Measurements from ENCODE around the gene FNTB. TPM values are rescaled to one million over a fixed set of nuclear protein-coding genes. Genes with fewer than 3 reads are reported as not detected.

The FNTB gene
- polyA plus RNA-seq, 1 donor from 2014 or later, result 6.7 TPM

DNA sequence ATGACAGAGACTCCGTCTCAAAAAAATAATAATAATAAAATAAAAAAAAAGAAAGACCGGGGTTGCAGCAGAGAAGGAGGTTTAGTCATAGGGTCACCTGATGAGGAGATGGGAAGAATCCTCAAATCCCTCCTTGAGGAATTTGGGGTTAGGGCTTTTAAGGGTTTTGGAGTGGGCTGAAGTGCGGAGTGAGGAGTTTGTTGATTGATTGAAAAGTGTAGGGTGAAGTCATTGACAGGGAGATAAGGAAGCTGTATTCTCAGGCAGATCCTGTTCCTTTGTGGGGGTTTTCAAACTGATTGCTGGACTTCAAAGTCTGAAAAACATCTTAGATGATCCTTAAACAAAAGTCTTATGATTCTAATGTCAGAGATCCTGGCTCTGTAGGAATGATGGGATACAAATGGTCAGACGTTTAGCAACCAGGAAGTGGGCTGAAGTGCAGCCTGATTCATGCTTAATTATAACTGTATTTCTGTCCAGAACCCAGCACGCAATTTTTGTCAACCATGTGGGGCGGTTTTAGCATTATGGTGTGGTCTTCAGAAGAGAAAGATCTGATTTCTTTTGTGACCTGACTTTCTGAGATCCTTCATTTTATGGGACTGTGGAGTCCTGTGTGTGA, 16.0 kb downstream of the FNTB start (continued):
- TF ChIP-seq POLR2AphosphoS5 (IDR thresholded peaks at IDR 0.05) (no peak), EZH2 (IDR thresholded peaks at IDR 0.05; ENCODE audit: borderline replicate concordance, insufficient read depth, low read length, poor library complexity, severe bottlenecking) (no peak), EP300 (conservative IDR thresholded peaks at IDR 0.05; ENCODE audit: poor library complexity, severe bottlenecking) (no peak)

DNA sequence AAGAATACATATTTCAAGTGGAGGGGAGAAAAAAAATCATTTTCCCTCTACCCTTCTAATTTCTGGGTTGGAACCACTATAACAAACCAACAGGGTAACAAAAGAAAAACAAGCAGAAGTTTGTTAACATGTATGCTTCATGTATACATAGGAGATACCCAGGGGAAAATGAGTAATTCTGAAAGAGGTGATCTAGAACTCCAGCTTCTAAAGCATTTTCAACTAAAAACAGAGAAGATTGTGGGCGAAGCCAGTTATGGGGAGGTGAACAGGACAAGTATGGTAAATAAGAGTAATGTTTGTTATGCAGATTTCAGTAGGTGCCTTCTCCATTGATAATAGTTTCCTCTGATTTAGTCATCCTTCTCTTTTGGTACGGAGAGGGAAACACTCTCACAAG, 16.7 kb downstream of the FNTB start:
- H3K4me2 ChIP-seq (ENCODE audit: low read length), result no peak overlapping the region
- H2AFZ ChIP-seq (ENCODE audit: low read depth, low read length), result no peak overlapping the region
- no peaks in the 10 kb centered on the region for H3K36me3 ChIP-seq (ENCODE audit: insufficient read depth, low read length)
- H3K4me3 ChIP-seq (ENCODE audit: low read length), result no peak overlapping the region
- H3K27me3 ChIP-seq (ENCODE audit: insufficient read depth, low read depth, low read length), result no peaks in the 10 kb centered on the region
- H3K9ac ChIP-seq (ENCODE audit: low read length), result no peak overlapping the region
- no peaks in the 10 kb centered on the region for H3F3A ChIP-seq (ENCODE audit: insufficient read depth, low read length, poor library complexity, severe bottlenecking)
- no peaks in the 10 kb centered on the region for H4K20me1 ChIP-seq (ENCODE audit: insufficient read depth)
- no peak for TF ChIP-seq EP300 (conservative IDR thresholded peaks at IDR 0.05; ENCODE audit: poor library complexity, severe bottlenecking)
- TF ChIP-seq, protein P1, sequence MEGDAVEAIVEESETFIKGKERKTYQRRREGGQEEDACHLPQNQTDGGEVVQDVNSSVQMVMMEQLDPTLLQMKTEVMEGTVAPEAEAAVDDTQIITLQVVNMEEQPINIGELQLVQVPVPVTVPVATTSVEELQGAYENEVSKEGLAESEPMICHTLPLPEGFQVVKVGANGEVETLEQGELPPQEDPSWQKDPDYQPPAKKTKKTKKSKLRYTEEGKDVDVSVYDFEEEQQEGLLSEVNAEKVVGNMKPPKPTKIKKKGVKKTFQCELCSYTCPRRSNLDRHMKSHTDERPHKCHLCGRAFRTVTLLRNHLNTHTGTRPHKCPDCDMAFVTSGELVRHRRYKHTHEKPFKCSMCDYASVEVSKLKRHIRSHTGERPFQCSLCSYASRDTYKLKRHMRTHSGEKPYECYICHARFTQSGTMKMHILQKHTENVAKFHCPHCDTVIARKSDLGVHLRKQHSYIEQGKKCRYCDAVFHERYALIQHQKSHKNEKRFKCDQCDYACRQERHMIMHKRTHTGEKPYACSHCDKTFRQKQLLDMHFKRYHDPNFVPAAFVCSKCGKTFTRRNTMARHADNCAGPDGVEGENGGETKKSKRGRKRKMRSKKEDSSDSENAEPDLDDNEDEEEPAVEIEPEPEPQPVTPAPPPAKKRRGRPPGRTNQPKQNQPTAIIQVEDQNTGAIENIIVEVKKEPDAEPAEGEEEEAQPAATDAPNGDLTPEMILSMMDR (IDR thresholded peaks at IDR 0.05; ENCODE audit: poor library complexity, severe bottlenecking), result no peak
- no peak for TF ChIP-seq MXI1 (conservative IDR thresholded peaks at IDR 0.05; ENCODE audit: poor library complexity, severe bottlenecking)
- TF ChIP-seq, protein P2, sequence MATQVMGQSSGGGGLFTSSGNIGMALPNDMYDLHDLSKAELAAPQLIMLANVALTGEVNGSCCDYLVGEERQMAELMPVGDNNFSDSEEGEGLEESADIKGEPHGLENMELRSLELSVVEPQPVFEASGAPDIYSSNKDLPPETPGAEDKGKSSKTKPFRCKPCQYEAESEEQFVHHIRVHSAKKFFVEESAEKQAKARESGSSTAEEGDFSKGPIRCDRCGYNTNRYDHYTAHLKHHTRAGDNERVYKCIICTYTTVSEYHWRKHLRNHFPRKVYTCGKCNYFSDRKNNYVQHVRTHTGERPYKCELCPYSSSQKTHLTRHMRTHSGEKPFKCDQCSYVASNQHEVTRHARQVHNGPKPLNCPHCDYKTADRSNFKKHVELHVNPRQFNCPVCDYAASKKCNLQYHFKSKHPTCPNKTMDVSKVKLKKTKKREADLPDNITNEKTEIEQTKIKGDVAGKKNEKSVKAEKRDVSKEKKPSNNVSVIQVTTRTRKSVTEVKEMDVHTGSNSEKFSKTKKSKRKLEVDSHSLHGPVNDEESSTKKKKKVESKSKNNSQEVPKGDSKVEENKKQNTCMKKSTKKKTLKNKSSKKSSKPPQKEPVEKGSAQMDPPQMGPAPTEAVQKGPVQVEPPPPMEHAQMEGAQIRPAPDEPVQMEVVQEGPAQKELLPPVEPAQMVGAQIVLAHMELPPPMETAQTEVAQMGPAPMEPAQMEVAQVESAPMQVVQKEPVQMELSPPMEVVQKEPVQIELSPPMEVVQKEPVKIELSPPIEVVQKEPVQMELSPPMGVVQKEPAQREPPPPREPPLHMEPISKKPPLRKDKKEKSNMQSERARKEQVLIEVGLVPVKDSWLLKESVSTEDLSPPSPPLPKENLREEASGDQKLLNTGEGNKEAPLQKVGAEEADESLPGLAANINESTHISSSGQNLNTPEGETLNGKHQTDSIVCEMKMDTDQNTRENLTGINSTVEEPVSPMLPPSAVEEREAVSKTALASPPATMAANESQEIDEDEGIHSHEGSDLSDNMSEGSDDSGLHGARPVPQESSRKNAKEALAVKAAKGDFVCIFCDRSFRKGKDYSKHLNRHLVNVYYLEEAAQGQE (IDR thresholded peaks at IDR 0.05; ENCODE audit: borderline replicate concordance), result no peak
- no peak for TF ChIP-seq EZH2 (IDR thresholded peaks at IDR 0.05; ENCODE audit: borderline replicate concordance, insufficient read depth, low read length, poor library complexity, severe bottlenecking)
- TF ChIP-seq TAF1 (IDR thresholded peaks at IDR 0.05; ENCODE audit: low read depth), result no peak
- TF ChIP-seq POLR2AphosphoS5 (IDR thresholded peaks at IDR 0.05), result no peak
- no peak for TF ChIP-seq SMC3 (conservative IDR thresholded peaks at IDR 0.05; ENCODE audit: poor library complexity)
- TF ChIP-seq RAD21 (conservative IDR thresholded peaks at IDR 0.05), result no peak
- no peaks in the 10 kb centered on the region for H3K9me3 ChIP-seq (ENCODE audit: low read length)
- H3K79me2 ChIP-seq (replicated peaks; ENCODE audit: insufficient read depth, low read length), result peaks cover 7% of the 10 kb centered on the region
- H3K9me2 ChIP-seq (ENCODE audit: insufficient read depth, low read length), result no peaks in the 10 kb centered on the region
- no peak overlapping the region for H3K27ac ChIP-seq (ENCODE audit: low read length)

DNA sequence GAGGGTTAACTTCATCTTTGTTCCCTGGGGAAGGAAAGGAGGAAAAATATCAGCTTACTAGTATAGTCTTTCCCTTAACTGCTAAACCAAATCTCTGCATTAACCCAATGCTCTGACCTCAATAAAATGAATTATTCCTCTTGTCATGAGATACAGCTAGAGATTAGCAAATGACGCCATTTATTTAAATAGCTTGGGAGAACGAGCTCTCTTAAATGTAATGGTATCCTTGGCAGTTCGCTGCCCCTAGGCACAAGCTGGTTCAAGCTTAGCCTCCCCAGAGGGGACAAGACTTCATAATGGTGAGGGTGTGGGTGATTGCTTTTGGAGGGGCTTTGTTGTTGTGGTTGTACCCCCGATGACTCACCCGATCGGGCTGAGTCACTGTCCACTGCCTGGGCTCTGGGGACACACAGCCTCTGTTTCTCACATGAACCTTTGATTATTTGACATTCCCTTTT, 19.6 kb downstream of the FNTB start:
- no peaks in the 10 kb centered on the region for H3K9me3 ChIP-seq (ENCODE audit: low read length)
- no peak overlapping the region for H3K9ac ChIP-seq (ENCODE audit: low read length)
- no peak overlapping the region for H3K27ac ChIP-seq (ENCODE audit: low read length)
- TF ChIP-seq, protein P1 (IDR thresholded peaks at IDR 0.05; ENCODE audit: poor library complexity, severe bottlenecking), result no peak
- no peak for TF ChIP-seq MXI1 (conservative IDR thresholded peaks at IDR 0.05; ENCODE audit: poor library complexity, severe bottlenecking)
- no peak for TF ChIP-seq TAF1 (IDR thresholded peaks at IDR 0.05; ENCODE audit: low read depth)
- no peak for TF ChIP-seq EZH2 (IDR thresholded peaks at IDR 0.05; ENCODE audit: borderline replicate concordance, insufficient read depth, low read length, poor library complexity, severe bottlenecking)
- TF ChIP-seq SMC3 (conservative IDR thresholded peaks at IDR 0.05; ENCODE audit: poor library complexity), result no peak
- no peak for TF ChIP-seq RAD21 (conservative IDR thresholded peaks at IDR 0.05)
- TF ChIP-seq, protein P2 (IDR thresholded peaks at IDR 0.05; ENCODE audit: borderline replicate concordance), result no peak
- TF ChIP-seq POLR2AphosphoS5 (IDR thresholded peaks at IDR 0.05), result no peak
- no peak for TF ChIP-seq EP300 (conservative IDR thresholded peaks at IDR 0.05; ENCODE audit: poor library complexity, severe bottlenecking)
- H3F3A ChIP-seq (ENCODE audit: insufficient read depth, low read length, poor library complexity, severe bottlenecking), result no peaks in the 10 kb centered on the region
- no peaks in the 10 kb centered on the region for H3K79me2 ChIP-seq (replicated peaks; ENCODE audit: insufficient read depth, low read length)
- no peaks in the 10 kb centered on the region for H3K36me3 ChIP-seq (ENCODE audit: insufficient read depth, low read length)
- H3K27me3 ChIP-seq (ENCODE audit: insufficient read depth, low read depth, low read length), result no peaks in the 10 kb centered on the region
- no peak overlapping the region for H3K4me2 ChIP-seq (ENCODE audit: low read length)
- no peak overlapping the region for H2AFZ ChIP-seq (ENCODE audit: low read depth, low read length)
- no peak overlapping the region for H3K4me3 ChIP-seq (ENCODE audit: low read length)
- H3K9me2 ChIP-seq (ENCODE audit: insufficient read depth, low read length), result no peaks in the 10 kb centered on the region
- H4K20me1 ChIP-seq (ENCODE audit: insufficient read depth), result no peaks in the 10 kb centered on the region
